ENCODE data around the gene STK33. TPM values are rescaled to one million over a fixed set of nuclear protein-coding genes. Genes with fewer than 3 reads are reported as not detected.

Gene STK33
- total RNA-seq, 1 experiment from 2014 or later, result 10.9 TPM

DNA sequence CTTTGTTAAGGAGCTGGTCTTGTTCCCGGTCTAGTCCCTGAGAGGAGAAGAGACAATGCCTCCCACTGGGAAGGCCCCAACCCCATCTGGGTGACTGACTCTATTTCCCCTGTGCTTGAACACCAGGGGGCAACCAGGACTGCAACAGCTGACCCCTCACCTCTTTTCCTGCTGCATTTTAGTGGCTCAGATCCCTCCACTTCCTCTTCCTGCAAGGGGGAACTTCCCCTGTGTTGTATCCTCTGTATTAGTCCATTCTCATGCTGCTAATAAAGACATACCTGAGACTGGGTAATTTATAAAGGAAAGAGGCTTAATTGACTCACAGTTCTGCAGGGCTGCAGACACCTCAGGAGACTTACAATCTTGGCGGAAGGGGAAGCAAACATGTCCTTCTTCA lies 246.1 kb downstream of the STK33 start:
- Histone ChIP-seq H3K4me1 (ENCODE audit: control insufficient read depth in 1 of 2, insufficient read depth in 2 of 2, low read length in 2 of 2) (peaks cover 0 to 8% of the 10 kb centered on the region in 2 experiments; a peak in 2 of 4 replicates), H3K9me2 (ENCODE audit: insufficient read depth) (no peaks in the 10 kb centered on the region), H3K9ac (ENCODE audit: low read length) (no peak overlapping the region), H3K27me3 (ENCODE audit: insufficient read depth, low read length) (no peaks in the 10 kb centered on the region), H3K4me2 (ENCODE audit: low read length) (no peak overlapping the region), H3K9me3 (ENCODE audit: control insufficient read depth in 1 of 2, insufficient read depth in 1 of 2, low read depth in 1 of 2, low read length in 2 of 2) (no peaks in the 10 kb centered on the region), H3K4me3 (replicated peaks in 1 of 2; ENCODE audit: low read depth in 1 of 2, low read length in 2 of 2) (no peak overlapping the region), H2AFZ (ENCODE audit: low read depth, low read length, poor library complexity, severe bottlenecking) (no peak overlapping the region), H4K20me1 (ENCODE audit: insufficient read depth) (no peaks in the 10 kb centered on the region), H3K79me2 (ENCODE audit: insufficient read depth, low read length) (no peaks in the 10 kb centered on the region), H3K27ac (ENCODE audit: low read depth, low read length) (no peak overlapping the region), H3K36me3 (ENCODE audit: control insufficient read depth in 1 of 2, insufficient read depth in 2 of 2, low read length in 2 of 2) (no peaks in the 10 kb centered on the region)
- intact Hi-C loops (cut with micrococcal nuclease), result no loop called here
- ATAC-seq (no peak), DNase-seq (ENCODE audit: low read depth, low spot score) (no peak)
- ChIA-PET RAD21 (ENCODE audit: low non-redundant PET in 1 of 2, low total read pairs in 2 of 2, uncharacterized antibody in 2 of 2, unreplicated experiment in 2 of 2) (no interaction called here), CTCF (no interaction called here), POLR2A (no interaction called here)
- no peak for TF ChIP-seq CBX3 (IDR thresholded peaks at IDR 0.05; ENCODE audit: low read depth)
- TF ChIP-seq, protein P1, sequence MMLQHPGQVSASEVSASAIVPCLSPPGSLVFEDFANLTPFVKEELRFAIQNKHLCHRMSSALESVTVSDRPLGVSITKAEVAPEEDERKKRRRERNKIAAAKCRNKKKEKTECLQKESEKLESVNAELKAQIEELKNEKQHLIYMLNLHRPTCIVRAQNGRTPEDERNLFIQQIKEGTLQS (IDR thresholded peaks at IDR 0.05), result no peak
- no peak for TF ChIP-seq FOSL1 (IDR thresholded peaks at IDR 0.05; ENCODE audit: low read depth)
- TF ChIP-seq YY1 (IDR thresholded peaks at IDR 0.05; ENCODE audit: extremely low read depth, insufficient replicate concordance, low read depth, low read length), result no peak
- TF ChIP-seq, protein P2, sequence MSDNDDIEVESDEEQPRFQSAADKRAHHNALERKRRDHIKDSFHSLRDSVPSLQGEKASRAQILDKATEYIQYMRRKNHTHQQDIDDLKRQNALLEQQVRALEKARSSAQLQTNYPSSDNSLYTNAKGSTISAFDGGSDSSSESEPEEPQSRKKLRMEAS (IDR thresholded peaks at IDR 0.05), result no peak
- TF ChIP-seq EGR1 (IDR thresholded peaks at IDR 0.05; ENCODE audit: low read depth), result no peak
- TF ChIP-seq POLR2A (IDR thresholded peaks at IDR 0.05; ENCODE audit: borderline replicate concordance, extremely low read depth, insufficient read depth, insufficient read length), result no peak
- no peak for TF ChIP-seq ELF1 (IDR thresholded peaks at IDR 0.05; ENCODE audit: borderline replicate concordance, low read depth)
- no peak for TF ChIP-seq CEBPB (IDR thresholded peaks at IDR 0.05; ENCODE audit: low read depth)
- no peak for TF ChIP-seq RAD21 (IDR thresholded peaks at IDR 0.05; ENCODE audit: low read depth)
- TF ChIP-seq, protein P3, sequence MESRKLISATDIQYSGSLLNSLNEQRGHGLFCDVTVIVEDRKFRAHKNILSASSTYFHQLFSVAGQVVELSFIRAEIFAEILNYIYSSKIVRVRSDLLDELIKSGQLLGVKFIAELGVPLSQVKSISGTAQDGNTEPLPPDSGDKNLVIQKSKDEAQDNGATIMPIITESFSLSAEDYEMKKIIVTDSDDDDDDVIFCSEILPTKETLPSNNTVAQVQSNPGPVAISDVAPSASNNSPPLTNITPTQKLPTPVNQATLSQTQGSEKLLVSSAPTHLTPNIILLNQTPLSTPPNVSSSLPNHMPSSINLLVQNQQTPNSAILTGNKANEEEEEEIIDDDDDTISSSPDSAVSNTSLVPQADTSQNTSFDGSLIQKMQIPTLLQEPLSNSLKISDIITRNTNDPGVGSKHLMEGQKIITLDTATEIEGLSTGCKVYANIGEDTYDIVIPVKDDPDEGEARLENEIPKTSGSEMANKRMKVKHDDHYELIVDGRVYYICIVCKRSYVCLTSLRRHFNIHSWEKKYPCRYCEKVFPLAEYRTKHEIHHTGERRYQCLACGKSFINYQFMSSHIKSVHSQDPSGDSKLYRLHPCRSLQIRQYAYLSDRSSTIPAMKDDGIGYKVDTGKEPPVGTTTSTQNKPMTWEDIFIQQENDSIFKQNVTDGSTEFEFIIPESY (IDR thresholded peaks at IDR 0.05; ENCODE audit: extremely low read depth, insufficient replicate concordance, low read length), result no peak
- no peak for TF ChIP-seq ZFX (IDR thresholded peaks at IDR 0.05)
- no peak for TF ChIP-seq JUND (IDR thresholded peaks at IDR 0.05)
- TF ChIP-seq SRF (IDR thresholded peaks at IDR 0.05; ENCODE audit: low read depth), result no peak
- no peak for TF ChIP-seq SIN3A (IDR thresholded peaks at IDR 0.05; ENCODE audit: low read depth)
- TF ChIP-seq, protein P4, sequence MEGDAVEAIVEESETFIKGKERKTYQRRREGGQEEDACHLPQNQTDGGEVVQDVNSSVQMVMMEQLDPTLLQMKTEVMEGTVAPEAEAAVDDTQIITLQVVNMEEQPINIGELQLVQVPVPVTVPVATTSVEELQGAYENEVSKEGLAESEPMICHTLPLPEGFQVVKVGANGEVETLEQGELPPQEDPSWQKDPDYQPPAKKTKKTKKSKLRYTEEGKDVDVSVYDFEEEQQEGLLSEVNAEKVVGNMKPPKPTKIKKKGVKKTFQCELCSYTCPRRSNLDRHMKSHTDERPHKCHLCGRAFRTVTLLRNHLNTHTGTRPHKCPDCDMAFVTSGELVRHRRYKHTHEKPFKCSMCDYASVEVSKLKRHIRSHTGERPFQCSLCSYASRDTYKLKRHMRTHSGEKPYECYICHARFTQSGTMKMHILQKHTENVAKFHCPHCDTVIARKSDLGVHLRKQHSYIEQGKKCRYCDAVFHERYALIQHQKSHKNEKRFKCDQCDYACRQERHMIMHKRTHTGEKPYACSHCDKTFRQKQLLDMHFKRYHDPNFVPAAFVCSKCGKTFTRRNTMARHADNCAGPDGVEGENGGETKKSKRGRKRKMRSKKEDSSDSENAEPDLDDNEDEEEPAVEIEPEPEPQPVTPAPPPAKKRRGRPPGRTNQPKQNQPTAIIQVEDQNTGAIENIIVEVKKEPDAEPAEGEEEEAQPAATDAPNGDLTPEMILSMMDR (IDR thresholded peaks at IDR 0.05 in 2 of 3, conservative IDR thresholded peaks at IDR 0.05 in 1 of 3; ENCODE audit: borderline replicate concordance in 1 of 3, insufficient read depth in 1 of 3, low read depth in 2 of 3, low read length in 2 of 3), result no peak
- TF ChIP-seq, protein P5, sequence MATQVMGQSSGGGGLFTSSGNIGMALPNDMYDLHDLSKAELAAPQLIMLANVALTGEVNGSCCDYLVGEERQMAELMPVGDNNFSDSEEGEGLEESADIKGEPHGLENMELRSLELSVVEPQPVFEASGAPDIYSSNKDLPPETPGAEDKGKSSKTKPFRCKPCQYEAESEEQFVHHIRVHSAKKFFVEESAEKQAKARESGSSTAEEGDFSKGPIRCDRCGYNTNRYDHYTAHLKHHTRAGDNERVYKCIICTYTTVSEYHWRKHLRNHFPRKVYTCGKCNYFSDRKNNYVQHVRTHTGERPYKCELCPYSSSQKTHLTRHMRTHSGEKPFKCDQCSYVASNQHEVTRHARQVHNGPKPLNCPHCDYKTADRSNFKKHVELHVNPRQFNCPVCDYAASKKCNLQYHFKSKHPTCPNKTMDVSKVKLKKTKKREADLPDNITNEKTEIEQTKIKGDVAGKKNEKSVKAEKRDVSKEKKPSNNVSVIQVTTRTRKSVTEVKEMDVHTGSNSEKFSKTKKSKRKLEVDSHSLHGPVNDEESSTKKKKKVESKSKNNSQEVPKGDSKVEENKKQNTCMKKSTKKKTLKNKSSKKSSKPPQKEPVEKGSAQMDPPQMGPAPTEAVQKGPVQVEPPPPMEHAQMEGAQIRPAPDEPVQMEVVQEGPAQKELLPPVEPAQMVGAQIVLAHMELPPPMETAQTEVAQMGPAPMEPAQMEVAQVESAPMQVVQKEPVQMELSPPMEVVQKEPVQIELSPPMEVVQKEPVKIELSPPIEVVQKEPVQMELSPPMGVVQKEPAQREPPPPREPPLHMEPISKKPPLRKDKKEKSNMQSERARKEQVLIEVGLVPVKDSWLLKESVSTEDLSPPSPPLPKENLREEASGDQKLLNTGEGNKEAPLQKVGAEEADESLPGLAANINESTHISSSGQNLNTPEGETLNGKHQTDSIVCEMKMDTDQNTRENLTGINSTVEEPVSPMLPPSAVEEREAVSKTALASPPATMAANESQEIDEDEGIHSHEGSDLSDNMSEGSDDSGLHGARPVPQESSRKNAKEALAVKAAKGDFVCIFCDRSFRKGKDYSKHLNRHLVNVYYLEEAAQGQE (IDR thresholded peaks at IDR 0.05; ENCODE audit: low read depth), result no peak
- no peak for TF ChIP-seq ZNF274 (IDR thresholded peaks at IDR 0.05; ENCODE audit: low read depth, low read length)
- no peak for TF ChIP-seq EZH2phosphoT487 (IDR thresholded peaks at IDR 0.05; ENCODE audit: borderline replicate concordance)
- TF ChIP-seq EZH2 (IDR thresholded peaks at IDR 0.05), result no peak
- no TSS peak for BruUV-seq (replicated peaks)
